Activated CD4-positive, alpha-beta T cell treated with anti-CD3 and anti-CD28 coated beads, Interleukin-2, amount 50 U/mL, for 24 hours (primary cell): ENCODE results near the gene NUP43.
A peak's percentile ranks its signal among the peaks of the same experiment; 100 is the strongest.
"Not testable (repeated sequence)": the region's sequence is repeated elsewhere in the genome, so short reads cannot be mapped to it uniquely, and the experiment has no call there.

ENCODE experiments used
- DNase-seq, 2 donors: peaks; one replicate each; pipeline ENCODE4 v3.0.0-alpha.2; 2020; ENCODE audit warnings: low read depth in 1 of 2, low spot score in 1 of 2

Gene NUP43

GRCh38 chr6:149749082-149749593 is 2.8 kb upstream of the NUP43 start:
- not testable (repeated sequence) for DNase-seq

DNA sequence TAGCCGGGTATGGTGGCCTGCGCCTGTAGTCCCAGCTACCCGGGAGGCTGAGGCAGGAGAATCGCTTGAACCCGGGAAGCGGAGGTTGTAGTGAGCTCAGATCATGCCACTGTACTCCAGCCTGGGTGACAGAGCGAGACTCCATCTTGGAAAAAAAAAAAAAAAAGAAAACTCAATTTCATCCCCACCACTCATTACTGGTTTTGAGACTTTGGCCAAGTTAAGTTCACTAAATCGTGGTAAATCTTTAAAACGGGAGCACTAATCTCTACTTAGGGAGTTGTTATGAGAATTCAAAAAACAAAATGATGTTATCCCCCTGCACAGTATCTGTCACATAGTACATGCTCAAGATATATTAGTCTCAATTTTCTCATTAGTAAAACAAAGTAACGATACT is 1.1 kb downstream of the NUP43 start:
- DNase-seq, result not testable (repeated sequence)

DNA sequence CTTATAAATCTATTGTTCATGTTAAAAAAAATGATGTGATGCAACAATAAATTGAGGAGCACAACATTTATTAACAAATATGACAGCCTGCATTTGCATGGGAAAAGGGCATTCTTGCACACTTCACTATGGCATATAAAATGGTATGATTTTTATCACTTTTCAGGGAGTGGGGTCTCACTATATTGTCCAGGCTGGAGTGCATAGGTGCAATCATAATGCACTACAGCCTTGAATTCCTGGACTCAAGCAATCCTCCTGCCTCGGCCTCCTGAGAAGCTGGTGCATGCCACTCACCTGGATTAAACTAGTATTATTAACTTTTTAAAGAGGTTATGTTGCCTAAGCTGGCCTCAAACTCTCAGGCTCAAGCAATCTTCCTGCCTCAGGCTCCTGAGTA is 11.4 kb downstream of the NUP43 start:
- DNase-seq, result no peak

DNA sequence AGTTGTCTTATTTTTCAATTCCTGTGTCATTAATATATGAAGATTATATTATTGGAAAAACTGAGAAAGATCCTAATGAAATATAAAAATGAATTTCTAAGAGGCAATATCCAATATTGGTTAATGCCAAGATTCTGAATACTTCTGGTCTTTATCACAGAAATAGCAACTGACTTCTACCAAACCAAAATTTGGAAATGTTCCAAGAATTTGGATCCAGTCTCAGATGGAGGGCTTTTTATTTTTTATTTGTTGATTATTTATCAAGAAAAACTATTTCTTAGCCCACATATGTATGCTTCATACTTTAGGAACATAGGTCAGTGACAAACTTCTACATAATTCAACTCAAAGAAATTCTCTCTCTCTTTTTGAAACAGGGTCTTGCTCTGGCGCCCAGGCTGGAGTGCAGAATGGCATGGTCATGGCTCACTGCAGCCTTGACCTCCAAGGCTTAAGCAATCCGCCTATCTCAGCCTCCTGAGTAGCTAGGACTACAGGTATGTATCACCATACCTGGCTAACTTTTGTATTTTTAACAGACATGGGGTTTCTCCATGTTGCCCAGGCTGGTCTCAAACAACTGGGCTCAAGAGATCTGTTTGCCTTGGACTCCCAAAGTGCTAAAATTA is 13.1 kb downstream of the NUP43 start:
- DNase-seq, result no peak

- no peak for DNase-seq
Observed at GRCh38 chr6:149729824-149730223, 16.5 kb downstream of the NUP43 start.

- no peak for DNase-seq
Observed at GRCh38 chr6:149728499-149729234, 17.7 kb downstream of the NUP43 start.

DNA sequence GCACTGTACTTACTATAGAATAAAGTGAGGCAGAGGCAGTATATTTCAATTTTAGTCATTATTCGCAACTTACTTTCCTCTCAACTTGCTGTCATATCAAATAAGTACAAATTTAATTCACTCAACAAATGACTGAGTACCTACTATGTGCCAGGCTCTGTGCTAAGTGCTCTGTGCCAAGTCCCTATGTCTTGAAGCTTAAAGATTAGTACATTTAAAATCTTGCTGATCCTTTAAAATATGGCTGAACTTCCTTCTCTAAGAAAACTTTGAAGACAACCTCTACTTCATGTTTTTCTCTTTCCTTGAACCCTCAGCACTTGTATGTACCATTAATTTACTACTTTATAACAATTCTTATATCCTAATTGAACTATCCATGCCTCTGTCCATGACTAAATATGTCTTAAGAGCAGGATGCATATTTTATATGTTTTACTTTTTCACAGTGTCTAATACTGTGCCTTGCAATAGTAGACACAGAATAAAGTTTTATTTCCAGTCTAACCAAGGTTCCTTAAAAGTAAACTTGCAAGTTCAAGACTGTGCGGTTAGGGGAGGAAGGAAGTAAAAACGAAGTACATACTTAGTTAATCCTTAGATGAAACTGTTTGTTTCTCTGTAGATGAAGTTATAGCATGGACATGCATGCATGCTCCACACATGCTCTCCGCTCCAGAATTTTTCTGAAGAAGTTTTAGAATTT is 18.4 kb downstream of the NUP43 start:
- no peak for DNase-seq

DNA sequence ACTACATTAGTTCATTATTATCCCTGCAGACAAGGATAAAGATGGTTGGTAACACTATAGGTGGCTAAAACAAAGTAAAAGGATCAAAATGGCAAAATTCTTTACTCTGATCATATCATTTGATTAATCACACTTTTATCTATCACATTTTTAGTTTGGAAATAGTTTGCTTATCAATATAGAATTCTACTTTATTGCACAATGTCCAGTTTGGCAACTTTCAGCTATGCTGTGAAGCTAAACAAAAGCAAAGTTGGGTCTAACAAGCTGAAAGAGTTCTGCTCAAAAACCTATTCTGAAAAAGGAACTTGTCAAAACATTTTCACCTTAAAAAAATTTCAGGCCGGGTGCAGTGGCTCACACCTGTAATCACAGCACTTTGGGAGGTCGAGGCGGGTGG is 20.5 kb downstream of the NUP43 start:
- DNase-seq, result no peak

DNA sequence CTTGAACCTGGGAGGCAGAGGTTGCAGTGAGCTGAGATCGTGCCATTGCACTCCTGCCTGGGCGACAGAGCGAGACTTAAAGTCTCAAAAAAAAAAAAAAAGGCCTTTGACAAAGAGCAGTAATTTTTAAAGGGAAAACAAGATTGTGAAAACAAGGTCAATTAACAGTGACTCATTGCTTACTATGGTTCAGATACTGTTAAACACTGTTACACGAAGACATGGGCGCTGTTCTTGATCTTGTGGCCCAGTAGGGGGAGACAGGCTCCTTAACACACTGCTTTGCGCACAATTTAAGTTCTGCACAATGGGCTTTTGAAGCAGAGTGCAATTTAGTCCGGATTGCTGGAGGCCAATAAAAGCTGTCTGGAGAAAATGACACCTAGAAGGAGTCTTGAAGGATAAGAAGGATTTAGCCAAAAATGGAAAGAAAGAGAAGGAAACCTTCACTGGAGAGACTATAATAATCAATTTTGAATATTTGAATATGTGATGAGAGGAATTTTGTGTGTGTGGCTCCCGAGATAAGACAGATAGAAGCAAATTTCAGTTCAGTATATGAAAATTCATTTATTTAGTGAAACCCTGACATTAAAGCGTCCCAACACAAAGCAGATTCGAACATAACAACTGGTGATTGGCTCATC is 22.4 kb downstream of the NUP43 start:
- DNase-seq, result peak in 1 of 2 donors; percentile 32

DNA sequence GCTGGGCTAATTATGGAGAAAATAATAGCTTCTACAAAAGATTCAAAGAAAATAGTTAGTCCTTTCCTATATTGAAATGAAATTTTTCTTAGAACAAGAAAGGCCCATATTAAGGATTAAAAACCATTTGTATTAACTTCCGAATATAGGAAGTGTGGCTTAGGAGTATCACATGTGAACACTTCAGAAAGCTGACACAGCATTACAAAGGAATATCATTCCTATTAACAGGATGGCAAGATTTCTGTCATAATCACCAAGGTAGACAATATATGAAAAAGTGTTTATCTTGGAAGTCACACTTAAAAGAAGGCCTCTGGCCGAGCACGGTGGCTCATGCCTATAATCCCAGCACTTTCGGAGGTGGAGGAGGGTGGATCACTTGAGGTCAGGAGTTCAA is 23.1 kb downstream of the NUP43 start:
- no peak for DNase-seq

GRCh38 chr6:149719531-149719930 is 26.8 kb downstream of the NUP43 start:
- DNase-seq, result no peak

DNA sequence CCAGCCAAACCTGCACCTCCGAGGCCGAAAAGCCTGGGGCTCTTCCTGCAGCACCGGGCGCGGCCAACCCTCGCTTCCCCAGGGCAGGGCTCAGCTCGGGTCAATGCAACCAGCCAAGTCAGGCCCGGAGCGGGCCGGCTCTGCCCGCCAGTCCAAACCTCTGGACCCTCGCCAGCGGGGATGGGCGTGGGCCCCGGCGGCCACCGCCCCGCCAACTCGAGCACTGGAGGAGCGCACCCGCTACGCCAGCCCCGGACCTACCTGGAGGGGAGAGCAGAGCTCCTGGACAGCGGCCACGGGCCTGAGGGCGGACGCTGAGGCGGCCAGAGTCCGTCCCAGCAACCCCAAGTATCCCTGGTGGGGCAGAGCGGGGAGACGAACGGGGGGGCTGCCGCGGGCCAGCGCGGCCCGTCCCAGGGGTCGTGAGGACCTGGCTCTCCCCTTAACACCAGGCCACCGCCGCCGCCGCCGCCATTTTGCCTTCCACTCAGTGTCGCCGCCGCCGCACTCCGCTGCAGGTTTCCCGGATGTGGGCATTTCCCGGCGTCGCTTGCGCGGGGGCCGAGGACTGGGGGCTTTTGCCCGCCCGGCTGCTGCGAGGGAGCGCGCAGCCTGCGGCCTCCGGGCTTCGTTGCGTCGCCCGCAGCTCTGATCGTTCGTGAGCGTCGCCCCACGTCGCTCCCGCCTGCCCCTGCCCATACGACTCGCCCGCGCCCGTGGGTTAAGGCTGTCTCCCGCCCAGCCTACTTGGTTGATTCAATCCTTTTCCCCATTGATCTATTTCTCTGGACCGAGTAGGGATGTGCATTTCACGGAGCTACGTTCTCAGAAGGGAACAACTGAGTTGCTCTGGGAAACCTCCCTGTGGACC is 28.5 kb downstream of the NUP43 start, which contains the start of gene LATS1:
LATS1 (minus strand) TSS at position 514 of the 871 bp plus-strand sequence. CDS start 15,975 bp downstream, outside the sequence.
- DNase-seq, result peak; percentile 84 to 89

GRCh38 chr6:149717255-149717587 is 29.1 kb downstream of the NUP43 start:
- no peak for DNase-seq

- DNase-seq, result no peak
Observed at GRCh38 chr6:149716181-149716963, 30.0 kb downstream of the NUP43 start.

DNA sequence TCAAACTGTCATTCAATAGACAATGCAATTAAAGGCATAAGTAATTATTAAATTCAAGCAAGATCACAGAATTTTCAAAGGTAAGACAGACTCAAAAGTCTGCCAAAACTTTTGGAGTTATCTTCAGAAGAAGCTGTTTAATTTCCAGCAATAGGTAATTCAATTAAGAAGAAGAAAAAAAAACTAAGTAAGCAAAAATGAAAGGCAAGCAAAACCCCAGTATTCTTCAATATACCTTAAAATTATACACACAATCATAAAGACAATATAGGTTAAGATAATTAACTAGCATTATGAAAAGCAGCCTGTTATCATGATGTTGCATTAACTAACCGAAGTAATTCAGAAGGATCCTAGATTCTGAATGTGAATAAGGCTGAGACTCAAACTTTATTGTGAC is 31.9 kb downstream of the NUP43 start:
- no peak for DNase-seq

- no peak for DNase-seq
Observed at GRCh38 chr6:149711711-149712110, 34.6 kb downstream of the NUP43 start.

DNA sequence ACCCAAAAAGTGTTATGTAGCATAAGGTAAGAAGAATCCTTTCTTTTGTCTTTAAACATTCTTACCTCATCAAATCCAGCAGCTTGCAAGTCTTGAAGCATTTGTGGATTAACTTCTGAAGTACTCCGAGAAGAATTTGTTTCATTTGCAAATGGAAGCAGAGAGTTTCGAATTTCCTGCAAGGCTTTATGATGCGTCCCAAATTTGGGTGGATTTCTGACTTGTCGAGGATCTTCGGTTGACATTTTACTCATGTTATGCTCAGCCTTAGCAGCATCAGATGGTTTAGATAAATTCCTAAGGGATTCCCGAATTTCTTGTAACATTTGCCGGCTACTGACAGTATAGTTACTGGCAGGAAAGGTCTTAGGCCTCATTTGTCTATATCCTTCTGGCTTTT is 44.6 kb downstream of the NUP43 start:
- DNase-seq, result no peak

DNA sequence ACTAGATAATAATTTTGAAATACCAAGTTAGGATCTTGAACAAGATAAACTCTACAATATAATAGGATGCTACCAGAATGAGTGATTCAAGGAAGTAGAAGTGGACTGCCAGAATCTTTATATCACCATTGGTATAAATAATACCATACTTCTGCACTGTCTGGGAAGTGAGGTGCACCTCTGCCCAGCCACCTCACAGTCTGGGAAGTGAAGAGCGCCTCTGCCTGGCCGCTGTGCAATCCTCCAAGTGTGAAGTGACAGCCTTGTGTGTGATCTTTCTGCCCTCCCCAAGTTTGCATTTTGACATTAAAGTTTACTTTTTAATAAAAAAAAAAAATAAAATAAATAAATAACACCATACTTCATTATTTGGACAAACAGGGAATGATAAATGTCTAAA is 47.2 kb downstream of the NUP43 start:
- DNase-seq, result no peak

DNA sequence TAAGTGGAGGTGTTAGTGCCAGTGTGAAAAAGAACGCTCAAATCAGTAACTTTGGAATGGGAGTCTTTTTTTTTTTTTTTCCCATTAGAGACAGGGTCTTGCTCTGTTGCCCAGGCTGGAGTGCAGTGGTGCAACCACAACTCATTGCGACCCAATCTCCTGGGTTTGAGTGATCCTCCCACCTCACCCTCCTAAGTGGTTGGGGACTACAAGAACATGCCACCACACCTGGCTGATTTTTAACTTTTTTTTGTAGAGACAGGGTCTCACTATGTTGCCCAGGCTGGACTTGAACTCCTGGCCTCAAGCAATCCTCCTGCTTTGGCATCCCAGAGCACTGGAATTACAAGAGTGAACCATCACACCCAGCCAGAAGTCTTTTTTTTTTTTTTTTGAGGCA is 48.2 kb downstream of the NUP43 start:
- DNase-seq, result no peak

DNA sequence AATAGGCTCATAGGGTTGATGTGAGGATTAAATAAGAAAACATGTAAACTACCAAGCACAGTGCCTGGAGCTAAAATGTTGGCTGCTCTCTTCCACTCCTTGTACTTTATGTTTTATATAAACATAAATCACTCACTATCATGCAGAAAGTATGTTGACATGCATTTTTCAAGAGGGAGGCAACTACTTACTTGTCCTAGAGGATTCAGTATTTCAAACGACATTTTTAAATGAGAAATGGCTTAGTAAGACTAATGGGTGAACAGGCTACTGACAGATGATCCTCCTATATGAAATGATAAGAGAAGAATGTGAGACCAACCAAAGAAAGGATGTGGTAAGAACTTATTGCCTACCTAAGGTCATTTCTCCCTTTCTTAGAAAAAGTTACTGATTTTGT is 49.4 kb downstream of the NUP43 start:
- DNase-seq, result no peak
